Right lobe of liver (tissue), 4 donors: ENCODE measurements around the gene MTFR2.

Experiments used
- CTCF ChIP-seq, 4 donors: fragments of 200-600 bp in 3 of 4; fragments of 450-650 bp in 1 of 4; IDR thresholded peaks; one replicate each; pipeline versions ENCODE4 v1.5.1 to v1.8.0; 2016 to 2022; ENCODE audit warnings: antibody characterized with exemption in 4 of 4, mild to moderate bottlenecking in 2 of 4
- POLR2A ChIP-seq: fragments of 450-650 bp; IDR thresholded peaks from one replicate; pipeline ENCODE4 v1.6.1; 2017; ENCODE audit warnings: antibody characterized with exemption, mild to moderate bottlenecking
- donor health status: DM: no; HTN: no; CAD: no.
- donor health status: DM: no; HTN: no; CAD: no.
- donor health status: DM: no; HTN: yes; CAD: no.

GRCh38 chr6:136294621-136295020, 44.5 kb upstream of the MTFR2 start:
- TF ChIP-seq POLR2A (no peak), CTCF (IDR thresholded peaks at IDR 0.05) (no peak)
